ENCODE results near the gene S100A7.
"Not testable (repeated sequence)": the region's sequence is repeated elsewhere in the genome, so short reads cannot be mapped to it uniquely, and the experiment has no call there.

S100A7 gene

GRCh38 chr1:153430561-153430960 lies 29.9 kb downstream of the S100A7 start:
- DNase-seq (ENCODE audit: low spot score) = no peak

GRCh38 chr1:153430166-153430553 lies 30.3 kb downstream of the S100A7 start:
- no peak for DNase-seq (ENCODE audit: low spot score)

GRCh38 chr1:153429266-153430165 lies 30.9 kb downstream of the S100A7 start:
- no peak for DNase-seq (ENCODE audit: low spot score)

- DNase-seq (ENCODE audit: low spot score) = no peak
Measured at GRCh38 chr1:153428791-153429190, 31.7 kb downstream of the S100A7 start.

- DNase-seq (ENCODE audit: low spot score) = no peak
Measured at GRCh38 chr1:153428073-153428638, 32.3 kb downstream of the S100A7 start.

- no peak for DNase-seq (ENCODE audit: low spot score)
Measured at GRCh38 chr1:153426809-153427208, 33.6 kb downstream of the S100A7 start.

- peak; percentile 43 for DNase-seq (ENCODE audit: low spot score)
Measured at GRCh38 chr1:153422450-153423068, 37.9 kb downstream of the S100A7 start.

GRCh38 chr1:153420306-153420705 lies 40.1 kb downstream of the S100A7 start:
- no peak for DNase-seq (ENCODE audit: low spot score)

GRCh38 chr1:153419436-153419793 lies 41.0 kb downstream of the S100A7 start:
- DNase-seq (ENCODE audit: low spot score) = not testable (repeated sequence)

- not testable (repeated sequence) for DNase-seq (ENCODE audit: low spot score)
Measured at GRCh38 chr1:153418758-153419435, 41.6 kb downstream of the S100A7 start.

- no peak for DNase-seq (ENCODE audit: low spot score)
Measured at GRCh38 chr1:153417136-153417888, 43.1 kb downstream of the S100A7 start.

GRCh38 chr1:153415850-153416570 lies 44.4 kb downstream of the S100A7 start, which contains the start of gene S100A7A:
Gene S100A7A, plus strand, starts transcription at chr1:153416520. Its CDS starts 1,563 bp downstream, at chr1:153418083.
- no peak for DNase-seq (ENCODE audit: low spot score)

- not testable (repeated sequence) for DNase-seq (ENCODE audit: low spot score)
Measured at GRCh38 chr1:153413961-153414360, 46.5 kb downstream of the S100A7 start.
